Measurements from ENCODE around the gene RFX1. TPM values are rescaled to one million over a fixed set of nuclear protein-coding genes. Genes with fewer than 3 reads are reported as not detected.

The RFX1 gene
- total RNA-seq, 4 donors from 2014 or later = 2.7 to 7.2 (median 4.4) TPM

- peaks cover 17 to 25% of the 10 kb centered on the region in 2 donors for H3K4me1 ChIP-seq
- H3K27ac ChIP-seq = peak within 1 kb of the TSS; percentile 87 to 90 (median 89)
- H3K36me3 ChIP-seq = peaks cover 0 to 25% of the 10 kb centered on the region in 2 donors
- TF ChIP-seq POLR2A (IDR thresholded peaks at IDR 0.05) (peak; percentile 44 to 53), CTCF (IDR thresholded peaks at IDR 0.05 in 4 of 5, conservative IDR thresholded peaks at IDR 0.05 in 1 of 5) (no peak)
- in situ Hi-C loops (cut with MboI; ENCODE audit: low sequenced_read_pairs in 4 of 4) (loop anchor here in 1 of 4 donors (5.0 kb wide), 1 partner anchor 50 kb away; no protein-coding TSS in a partner anchor), intact Hi-C loops (cut with DNase I; ENCODE audit: low total_unique reads) (loop anchor here (1.0 to 2.0 kb wide), 3 partner anchors 54 to 184 kb away; partner anchors contain the start of genes ASF1B and RFX1)
- ATAC-seq = peak; percentile 98 to 99
- H3K4me3 ChIP-seq = peak within 1 kb of the TSS; percentile 64 to 86 (median 80)
- peak; percentile 100 for DNase-seq
- no peaks in the 10 kb centered on the region for H3K27me3 ChIP-seq
- no peaks in the 10 kb centered on the region for H3K9me3 ChIP-seq
Observed at GRCh38 chr19:13952154-13952930, 53.8 kb downstream of the RFX1 start, which contains the start of gene DCAF15. DCAF15 (plus strand) TSS chr19:13952509; CDS start chr19:13952513, 4 bp downstream.

GRCh38 chr19:13951799-13952153 lies 54.3 kb downstream of the RFX1 start:
- TF ChIP-seq POLR2A (IDR thresholded peaks at IDR 0.05) = no peak
- TF ChIP-seq CTCF (IDR thresholded peaks at IDR 0.05 in 4 of 5, conservative IDR thresholded peaks at IDR 0.05 in 1 of 5) = no peak

GRCh38 chr19:13951043-13951442 lies 55.1 kb downstream of the RFX1 start:
- ATAC-seq (no peak), DNase-seq (no peak)
- H3K36me3 ChIP-seq = peaks cover 0 to 13% of the 10 kb centered on the region in 2 donors
- H3K27me3 ChIP-seq = no peaks in the 10 kb centered on the region
- H3K4me1 ChIP-seq = peaks cover 12 to 15% of the 10 kb centered on the region in 2 donors
- intact Hi-C loops (cut with DNase I; ENCODE audit: low total_unique reads) = no loop called here
- no peaks in the 10 kb centered on the region for H3K9me3 ChIP-seq
- no peak overlapping the region for H3K4me3 ChIP-seq
- TF ChIP-seq CTCF (IDR thresholded peaks at IDR 0.05 in 4 of 5, conservative IDR thresholded peaks at IDR 0.05 in 1 of 5) (no peak), POLR2A (IDR thresholded peaks at IDR 0.05) (no peak)
- in situ Hi-C loops (cut with MboI; ENCODE audit: low sequenced_read_pairs in 4 of 4) = loop anchor here in 1 of 4 donors (5.0 kb wide), 1 partner anchor 51 kb away; no protein-coding TSS in a partner anchor
- no peak overlapping the region for H3K27ac ChIP-seq

More at GRCh38 chr19:13951799-13952153, 54.3 kb downstream of the RFX1 start:
- intact Hi-C loops (cut with DNase I; ENCODE audit: low total_unique reads) = loop anchor here (1.0 to 2.0 kb wide), 3 partner anchors 55 to 185 kb away; partner anchors contain the start of genes ASF1B and RFX1
- Histone ChIP-seq H3K4me3 (peak overlapping the region; percentile 59 to 86 (median 72)), H3K27me3 (no peaks in the 10 kb centered on the region), H3K36me3 (peaks cover 0 to 20% of the 10 kb centered on the region in 2 donors), H3K9me3 (no peaks in the 10 kb centered on the region), H3K4me1 (peaks cover 12 to 20% of the 10 kb centered on the region in 2 donors), H3K27ac (peak overlapping the region; percentile 21 to 89 (median 52))
- ATAC-seq = no peak
- in situ Hi-C loops (cut with MboI; ENCODE audit: low sequenced_read_pairs in 4 of 4) = loop anchor here in 1 of 4 donors (5.0 kb wide), 1 partner anchor 51 kb away; no protein-coding TSS in a partner anchor
- DNase-seq = no peak

- no peak for TF ChIP-seq CTCF (IDR thresholded peaks at IDR 0.05 in 4 of 5, conservative IDR thresholded peaks at IDR 0.05 in 1 of 5)
- TF ChIP-seq POLR2A (IDR thresholded peaks at IDR 0.05) = no peak
- Histone ChIP-seq H3K27ac (no peak overlapping the region), H3K4me1 (no peaks in the 10 kb centered on the region), H3K27me3 (no peaks in the 10 kb centered on the region), H3K9me3 (no peaks in the 10 kb centered on the region), H3K36me3 (no peaks in the 10 kb centered on the region), H3K4me3 (no peak overlapping the region)
- in situ Hi-C loops (cut with MboI; ENCODE audit: low sequenced_read_pairs in 4 of 4) = no loop called here
- ATAC-seq = no peak
- DNase-seq = no peak
- intact Hi-C loops (cut with DNase I; ENCODE audit: low total_unique reads) = no loop called here
Observed at GRCh38 chr19:13946414-13946813, 59.7 kb downstream of the RFX1 start.

Data from gastrocnemius medialis (tissue), 4 donors.